Stimulated activated CD4-positive, alpha-beta T cell treated with anti-CD3 and anti-CD28 coated beads, TNF-alpha, amount 100 ng/mL, for 4 hours (primary cell): ENCODE measurements around the gene NTHL1.
A peak's percentile ranks its signal among the peaks of the same experiment; 100 is the strongest.
"Not testable (repeated sequence)": the region's sequence is repeated elsewhere in the genome, so short reads cannot be mapped to it uniquely, and the experiment has no call there.

Experiments used
- DNase-seq, 3 experiments: peaks; one replicate each; pipeline ENCODE4 v3.0.0-alpha.2; 2020; ENCODE audit warnings: low read depth in 3 of 3

NTHL1 gene

DNA sequence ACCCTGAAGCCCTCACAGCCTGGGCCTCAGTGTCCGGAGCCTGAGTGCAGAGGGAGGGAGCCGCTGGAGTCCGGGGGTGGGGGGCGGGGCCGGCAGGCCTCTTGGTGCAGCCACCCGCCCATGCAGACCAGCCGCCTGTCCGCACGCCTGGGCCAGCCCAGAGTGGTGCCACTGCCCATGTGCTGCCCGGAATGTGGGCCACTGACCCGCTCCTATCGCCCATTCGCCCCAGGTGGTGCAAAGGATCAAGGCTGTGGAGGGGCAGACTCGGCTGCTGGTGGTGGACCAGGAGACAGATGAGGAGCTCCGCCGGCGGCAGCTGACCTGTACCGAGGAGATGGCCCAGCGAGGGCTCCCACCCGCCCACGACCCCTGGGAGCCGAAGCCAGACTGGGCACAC lies 18.3 kb downstream of the NTHL1 start:
- DNase-seq, result no peak

DNA sequence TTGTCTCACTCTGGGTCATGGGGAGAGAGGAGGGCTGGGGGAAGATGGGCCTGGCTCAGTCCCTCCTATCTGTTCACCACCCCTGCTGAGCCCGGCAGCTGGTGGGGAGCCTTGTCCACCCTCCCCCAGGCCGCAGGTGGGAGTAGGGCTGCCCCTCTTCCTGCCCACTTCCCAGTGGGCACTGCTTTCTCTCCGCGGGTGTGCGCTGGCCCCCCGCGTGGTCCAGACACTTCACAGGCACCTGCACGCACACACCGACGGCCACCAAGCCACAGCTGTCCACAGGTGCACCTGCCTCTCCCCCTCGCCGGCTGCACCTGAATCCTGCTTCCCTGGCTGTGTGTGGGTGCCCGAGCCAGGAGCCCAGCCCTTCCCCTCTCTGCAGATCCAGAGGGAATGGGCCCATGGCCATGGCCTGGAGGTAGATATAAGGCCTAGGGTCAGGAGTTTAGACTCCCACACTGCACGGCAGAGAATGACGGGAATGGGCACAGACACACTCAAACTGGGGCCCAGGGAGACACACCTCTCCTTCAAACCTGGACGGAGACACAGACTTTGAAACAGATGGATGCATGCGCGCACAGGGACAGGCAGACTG lies 18.9 kb downstream of the NTHL1 start:
- DNase-seq, result no peak

DNA sequence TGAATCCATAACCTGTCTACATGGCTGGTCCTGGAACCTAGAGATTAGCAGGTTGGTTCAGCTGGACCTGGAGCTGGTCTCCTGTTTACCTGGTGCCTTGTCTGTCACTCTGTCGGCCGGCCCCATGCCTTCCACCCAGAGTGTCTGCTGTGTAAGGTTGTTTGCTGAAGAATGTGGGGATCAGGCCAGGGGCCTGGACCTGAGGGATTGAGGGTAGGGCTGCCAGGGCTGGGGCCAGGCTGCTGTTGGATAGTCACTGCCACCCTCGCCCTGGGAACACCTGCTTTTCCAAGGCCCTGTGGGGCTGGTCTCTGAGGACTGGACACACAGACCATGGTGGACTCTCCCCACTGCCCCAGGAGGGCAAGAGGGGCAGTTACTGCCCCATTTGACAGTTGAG lies 19.5 kb downstream of the NTHL1 start:
- no peak for DNase-seq

DNA sequence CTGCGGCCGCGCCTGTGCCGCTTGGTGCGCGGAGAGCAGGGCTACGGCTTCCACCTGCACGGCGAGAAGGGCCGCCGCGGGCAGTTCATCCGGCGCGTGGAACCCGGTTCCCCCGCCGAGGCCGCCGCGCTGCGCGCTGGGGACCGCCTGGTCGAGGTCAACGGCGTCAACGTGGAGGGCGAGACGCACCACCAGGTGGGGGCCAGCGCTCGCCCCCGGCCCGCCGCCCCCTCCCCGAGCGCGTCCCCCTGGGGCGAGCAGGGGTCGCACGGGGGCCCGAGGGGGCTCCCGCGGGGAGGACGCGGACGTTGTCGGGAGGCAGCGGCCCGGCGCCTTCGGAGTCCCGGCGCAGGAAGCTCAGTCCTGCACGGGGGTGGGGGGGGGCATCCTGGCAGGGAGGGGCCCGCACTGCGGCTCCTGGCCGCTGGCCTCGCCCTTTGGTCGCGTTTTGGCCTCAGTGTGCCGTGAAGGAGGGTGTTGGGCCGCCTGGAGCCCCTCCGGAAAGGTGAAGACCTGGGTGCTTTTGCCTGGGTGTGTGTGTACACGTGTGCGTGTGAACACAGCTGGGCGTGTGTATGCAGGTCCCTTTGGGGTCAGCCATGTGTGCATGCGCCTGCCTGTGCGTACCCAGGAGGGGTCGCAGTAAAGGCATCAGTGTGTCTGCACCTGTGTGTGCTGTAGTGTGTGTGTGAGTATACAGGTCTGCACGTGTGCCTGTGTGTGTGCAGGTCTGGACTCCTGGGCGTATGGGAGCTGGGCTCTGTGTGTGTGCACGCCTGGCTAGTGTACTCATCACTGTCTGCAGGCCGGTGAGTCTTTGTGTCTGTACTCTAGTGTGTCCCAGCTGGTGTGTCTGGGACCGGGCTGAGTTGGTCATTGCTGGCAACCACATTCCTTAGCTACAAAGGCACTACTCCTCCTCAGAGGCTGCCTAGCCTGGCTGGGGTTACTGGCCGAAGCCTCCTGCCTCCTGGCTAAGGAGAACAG lies 20.3 kb downstream of the NTHL1 start:
- DNase-seq, result no peak

DNA sequence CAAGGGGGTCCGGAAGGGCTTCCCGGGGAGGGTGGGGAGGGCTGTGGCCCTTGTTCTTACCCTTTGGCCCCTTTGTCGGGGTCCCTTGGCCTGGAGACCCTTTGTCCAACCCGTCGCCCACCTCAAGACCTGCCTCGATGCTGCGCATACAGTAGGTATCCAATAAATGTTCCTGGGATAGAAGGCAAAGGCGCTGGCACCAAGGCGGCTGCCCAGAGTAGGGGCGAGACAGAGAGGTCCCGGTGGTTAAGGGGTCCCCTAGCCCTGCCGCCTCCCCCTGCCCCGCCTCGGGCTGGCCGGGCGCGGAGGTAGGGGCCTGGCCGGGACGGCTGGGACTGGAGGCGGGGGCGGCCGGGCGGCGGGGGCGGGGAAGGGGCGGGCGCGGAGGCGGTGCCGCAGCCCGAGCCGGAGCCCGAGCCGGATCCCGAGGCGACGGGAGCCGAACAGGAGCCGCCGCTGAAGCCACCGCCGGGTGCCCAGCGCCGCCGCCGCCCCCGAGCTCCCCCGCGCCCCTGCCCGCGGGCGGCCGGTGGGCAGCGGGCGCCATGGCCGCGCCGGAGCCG lies 21.1 kb downstream of the NTHL1 start, which contains the start of gene NHERF2:
NHERF2 (plus strand) TSS at position 442 of the 563 bp plus-strand sequence; CDS start at position 546, 104 bp downstream.
- no peak for DNase-seq

DNA sequence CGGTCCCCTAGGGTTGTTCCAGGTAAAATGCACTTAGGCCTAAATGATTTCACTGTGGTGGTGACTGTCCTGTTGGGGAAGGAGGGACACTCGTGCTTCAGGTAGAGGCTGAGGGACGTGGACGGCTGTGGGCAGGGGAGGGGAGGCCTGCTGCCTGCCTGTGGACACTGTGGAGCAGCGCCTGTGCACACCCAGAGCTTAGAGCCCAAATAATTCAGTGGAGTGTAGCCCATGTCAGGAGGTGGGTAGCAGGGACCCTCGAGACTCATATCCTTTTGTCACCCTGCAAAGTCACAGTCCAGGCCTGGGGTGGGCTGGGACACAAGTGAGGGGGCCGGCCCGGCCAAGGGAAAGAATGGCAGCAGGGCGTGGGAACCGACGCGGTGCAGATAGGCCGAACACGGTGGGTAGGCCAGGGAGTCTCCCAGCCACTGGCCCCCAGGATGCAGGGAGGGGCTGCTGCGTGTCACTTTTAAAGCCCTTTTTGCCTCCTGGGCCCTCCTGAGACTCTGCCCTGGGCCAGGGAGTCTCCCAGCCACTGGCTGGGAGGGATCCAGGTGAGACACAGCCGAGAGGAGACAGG lies 21.7 kb downstream of the NTHL1 start:
- no peak for DNase-seq

DNA sequence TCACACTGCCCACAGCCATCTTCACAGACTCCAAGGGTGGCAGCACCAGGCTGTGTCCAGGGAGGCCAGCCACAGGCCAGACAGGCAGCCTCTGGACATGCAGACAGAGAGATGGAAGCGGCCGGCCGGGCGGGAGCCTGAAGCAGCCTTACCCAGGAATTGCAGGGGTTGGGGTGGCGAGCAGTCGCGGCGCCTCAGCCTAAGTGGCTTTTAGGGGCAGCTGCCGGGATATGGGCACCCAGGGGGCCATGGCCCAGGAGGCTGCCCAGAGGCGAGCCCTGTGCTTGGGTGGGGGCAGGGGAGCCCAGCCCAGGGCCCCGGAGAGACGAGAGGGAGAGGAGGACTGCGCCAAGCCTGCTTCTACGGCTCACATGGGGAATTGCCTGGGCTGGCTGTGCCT lies 22.4 kb downstream of the NTHL1 start:
- DNase-seq, result no peak

DNA sequence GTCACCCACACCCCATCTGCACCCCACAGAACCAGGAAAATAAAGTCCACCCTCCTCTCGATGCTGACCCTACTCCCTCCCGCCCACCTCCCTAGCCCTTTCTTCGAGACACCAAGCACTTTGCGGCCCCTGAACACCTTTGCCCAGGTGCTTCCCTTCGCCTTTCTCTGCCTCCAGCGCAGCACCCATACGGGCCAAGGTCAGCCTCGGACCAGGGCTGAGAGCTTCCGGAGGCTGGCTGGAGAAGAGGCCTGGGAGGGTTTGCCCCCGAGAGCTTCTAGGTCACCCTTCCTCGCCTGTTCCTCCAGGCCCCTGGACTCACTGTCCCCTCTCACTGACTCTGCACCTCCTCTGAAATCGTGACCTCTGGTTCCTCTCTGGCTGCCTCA lies 23.6 kb downstream of the NTHL1 start:
- no peak for DNase-seq

DNA sequence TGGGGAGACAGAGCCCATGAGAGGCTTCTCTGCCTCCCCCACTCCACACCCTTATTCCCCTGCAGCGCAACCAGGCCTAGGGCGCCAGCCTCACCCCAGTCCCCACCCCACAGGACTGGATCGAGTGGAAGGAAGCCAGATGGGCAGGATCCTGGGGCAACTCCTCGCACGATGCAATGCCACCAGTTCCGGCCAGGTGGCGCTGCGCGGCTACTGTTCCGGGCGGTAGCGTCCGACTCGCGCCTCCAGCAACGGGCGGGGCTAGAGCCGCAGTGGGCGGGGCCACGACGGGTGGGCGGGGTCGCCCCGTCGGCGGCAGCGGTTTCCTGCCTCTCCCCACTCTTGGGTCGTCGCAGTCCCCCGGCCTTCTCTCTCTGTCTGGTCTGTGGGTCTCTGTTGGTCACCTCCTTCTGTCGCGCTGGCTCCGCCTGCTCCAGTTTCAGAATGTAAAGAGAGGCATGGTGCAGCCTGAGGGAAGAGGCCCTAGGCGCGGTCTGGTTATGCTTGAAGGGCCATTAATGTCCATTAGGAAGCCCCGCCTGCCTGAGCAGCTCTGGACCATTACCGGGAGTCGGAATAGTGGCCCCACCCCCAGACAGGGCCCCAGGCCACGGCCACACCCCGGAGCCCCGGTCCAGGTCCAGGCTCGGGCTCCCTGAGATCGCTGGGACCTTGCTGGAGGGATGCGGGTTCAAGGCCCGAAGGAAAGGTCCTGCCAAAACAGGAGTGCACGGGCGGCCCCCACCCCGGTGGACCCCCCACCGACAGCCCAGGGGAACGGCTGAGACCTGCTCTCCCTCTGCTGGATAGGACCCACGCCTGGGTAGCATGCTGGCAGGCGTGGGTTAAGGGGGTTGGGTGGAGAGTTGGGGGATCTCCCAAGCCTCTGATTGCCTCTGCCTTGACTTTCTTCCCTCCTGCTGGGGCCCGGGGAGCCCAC lies 24.3 kb downstream of the NTHL1 start:
- peak; percentile 93 to 98 (median 94) for DNase-seq

DNA sequence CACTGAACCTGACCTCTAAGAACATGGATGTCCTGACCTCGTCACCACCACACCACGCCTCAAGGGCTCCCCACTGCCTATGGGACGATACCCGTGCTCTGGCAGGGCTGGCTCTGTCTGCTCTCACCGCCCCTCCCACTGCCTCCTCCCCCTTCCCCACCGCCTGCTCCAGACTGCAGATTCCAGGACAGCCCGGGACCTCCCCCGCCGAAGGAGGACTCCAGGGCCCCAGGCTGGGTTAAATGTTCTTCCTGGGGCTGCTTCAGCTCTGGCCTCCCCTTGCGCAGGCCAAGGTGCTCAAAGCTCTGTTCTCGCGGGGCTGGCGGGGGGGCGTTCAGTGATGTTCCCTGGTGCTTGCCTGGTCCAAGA lies 24.9 kb downstream of the NTHL1 start:
- DNase-seq, result no peak

DNA sequence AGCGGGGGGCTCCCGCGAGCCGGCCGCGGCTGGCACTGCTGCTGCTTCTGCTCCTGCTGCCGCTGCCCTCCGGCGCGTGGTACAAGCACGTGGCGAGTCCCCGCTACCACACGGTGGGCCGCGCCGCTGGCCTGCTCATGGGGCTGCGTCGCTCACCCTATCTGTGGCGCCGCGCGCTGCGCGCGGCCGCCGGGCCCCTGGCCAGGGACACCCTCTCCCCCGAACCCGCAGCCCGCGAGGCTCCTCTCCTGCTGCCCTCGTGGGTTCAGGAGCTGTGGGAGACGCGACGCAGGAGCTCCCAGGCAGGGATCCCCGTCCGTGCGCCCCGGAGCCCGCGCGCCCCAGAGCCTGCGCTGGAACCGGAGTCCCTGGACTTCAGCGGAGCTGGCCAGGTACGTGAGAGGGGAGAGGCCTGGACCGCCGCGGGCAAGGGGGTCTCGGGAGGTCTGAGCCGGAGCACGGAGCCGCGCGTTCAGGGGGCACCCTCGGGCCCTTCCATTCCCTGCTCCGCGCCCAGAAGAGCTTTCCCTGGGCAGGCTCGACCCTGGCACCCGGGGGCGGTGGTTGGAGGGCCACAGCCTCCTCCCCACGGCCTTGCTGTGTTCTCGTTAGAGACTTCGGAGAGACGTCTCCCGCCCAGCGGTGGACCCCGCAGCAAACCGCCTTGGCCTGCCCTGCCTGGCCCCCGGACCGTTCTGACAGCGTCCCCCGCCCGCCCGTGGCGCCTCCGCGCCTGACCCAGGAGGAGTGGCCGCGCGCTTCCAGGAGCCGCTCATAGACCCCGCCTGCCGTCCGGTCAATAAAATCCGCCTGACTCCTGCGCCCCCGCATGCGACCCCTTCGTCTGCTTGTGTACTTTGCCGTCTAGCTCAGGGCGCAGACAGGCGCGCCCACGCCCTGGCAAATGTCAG lies 27.5 kb downstream of the NTHL1 start:
- no peak for DNase-seq

DNA sequence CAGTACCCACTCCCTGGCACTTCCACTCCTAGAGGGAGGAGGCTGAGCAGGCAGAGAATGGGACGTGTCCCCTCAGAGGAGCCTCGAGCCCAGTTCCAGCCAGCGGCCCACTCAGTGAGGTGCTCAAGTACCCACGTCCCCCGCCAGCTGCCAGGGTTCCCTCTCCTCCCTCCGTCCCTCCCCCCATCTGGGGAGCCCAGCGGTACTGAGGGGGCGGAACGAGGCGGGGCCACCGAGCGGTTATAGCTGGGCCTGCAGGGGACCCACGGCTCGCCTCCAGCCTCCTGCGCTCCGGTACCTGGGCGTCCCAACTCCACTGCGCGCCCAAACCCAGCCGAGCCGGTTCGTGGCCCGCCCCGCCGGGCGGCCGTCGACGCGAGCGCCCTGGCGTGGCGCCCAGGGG lies 28.1 kb downstream of the NTHL1 start, which contains the start of gene NPW:
NPW (plus strand) TSS at position 268 of the 403 bp plus-strand sequence.
- DNase-seq, result no peak

DNA sequence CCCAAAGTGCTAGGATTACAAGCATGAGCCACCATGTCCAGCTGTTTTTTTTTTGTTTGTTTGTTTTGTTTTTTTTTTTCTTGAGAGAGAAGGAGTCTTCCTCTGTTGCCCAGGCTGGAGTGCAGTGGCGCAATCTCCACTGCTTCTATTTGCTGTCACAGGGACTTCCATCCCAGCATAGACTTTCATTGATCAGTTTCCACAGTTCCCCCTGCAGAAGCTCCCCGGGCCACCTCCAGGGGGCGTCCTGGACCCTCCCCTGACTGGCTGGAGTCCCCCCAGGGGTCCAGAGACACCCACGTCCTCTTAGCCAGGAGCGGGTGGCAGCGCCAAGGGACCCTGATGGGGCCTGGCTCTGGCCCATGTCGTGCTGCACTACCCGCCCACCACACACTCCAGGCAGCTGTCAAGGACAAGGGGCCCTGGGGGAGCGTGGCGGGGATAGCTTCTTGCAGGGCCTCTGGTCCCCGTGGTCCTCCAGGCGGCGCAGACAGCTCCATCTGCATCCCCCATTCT lies 31.2 kb downstream of the NTHL1 start:
- no peak for DNase-seq

DNA sequence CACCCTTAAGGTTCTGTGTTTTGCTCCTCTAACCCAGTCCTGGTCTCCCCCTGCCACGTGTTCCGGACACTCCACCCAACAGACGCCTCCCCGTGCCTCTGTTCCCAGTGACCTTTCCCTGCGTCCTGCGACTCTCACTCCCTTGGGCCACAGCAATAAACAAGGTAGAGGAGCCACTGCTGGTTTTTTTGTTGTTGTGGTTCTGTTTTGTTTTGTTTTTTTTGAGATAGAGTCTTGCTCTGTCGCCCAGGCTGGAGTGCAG lies 31.8 kb downstream of the NTHL1 start:
- no peak for DNase-seq

DNA sequence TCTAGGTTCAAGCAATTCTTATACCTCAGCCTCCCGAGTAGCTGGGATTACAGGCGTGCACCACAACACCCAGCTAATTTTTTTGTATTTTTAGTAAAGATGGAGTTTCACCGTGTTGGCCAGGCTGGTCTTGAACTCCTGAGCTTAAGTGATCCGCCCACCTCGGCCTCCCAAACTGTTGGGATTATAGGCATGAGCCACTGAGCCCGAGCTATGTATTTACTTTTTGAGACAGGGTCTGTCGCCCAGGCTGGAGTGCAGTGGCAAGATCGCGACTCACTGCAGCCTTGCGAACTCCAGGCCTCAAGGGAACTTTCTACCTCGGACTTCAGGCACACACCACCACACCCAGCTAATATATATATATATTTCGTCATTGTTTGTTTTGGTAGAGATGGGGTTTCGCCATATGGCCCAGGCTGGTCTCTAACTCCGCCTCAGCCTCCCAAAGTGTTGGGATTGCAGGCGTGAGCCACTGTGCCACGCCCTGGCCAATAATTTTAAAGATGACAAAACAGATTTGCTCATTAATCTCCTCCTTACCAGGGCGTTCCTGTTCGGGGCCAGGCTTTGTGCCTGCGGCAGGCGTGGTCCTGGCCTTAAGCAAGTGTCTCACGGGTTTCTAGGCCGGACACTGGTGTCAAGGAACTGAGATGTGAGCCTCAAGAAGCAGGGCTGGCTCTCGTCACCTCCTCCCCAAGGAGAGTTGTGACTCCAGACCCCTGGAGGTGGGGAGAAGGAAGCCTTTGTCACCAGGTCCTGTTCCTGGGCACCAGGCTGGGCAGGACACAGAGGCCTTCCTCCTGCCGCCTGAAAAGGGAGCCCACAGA lies 32.3 kb downstream of the NTHL1 start:
- no peak for DNase-seq

DNA sequence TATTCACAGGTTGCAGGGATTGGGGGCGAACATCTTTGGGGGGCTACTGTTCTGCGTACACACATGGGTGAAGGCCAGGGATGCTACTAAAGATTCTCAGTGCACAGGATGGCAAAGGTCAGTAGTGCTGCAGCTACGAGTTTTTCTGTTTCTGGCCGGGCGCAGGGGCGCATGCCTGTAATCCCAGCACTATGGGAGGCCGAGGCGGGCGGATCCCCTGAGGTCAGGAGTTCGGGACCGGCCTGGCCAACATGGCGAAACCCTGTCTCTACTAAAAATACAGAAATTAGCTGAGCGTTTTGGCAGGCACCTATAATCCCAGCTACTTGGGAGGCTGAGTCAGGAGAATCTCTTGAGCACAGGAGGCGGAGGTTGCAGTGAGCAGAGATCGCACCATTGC lies 34.1 kb downstream of the NTHL1 start:
- no peak for DNase-seq

DNA sequence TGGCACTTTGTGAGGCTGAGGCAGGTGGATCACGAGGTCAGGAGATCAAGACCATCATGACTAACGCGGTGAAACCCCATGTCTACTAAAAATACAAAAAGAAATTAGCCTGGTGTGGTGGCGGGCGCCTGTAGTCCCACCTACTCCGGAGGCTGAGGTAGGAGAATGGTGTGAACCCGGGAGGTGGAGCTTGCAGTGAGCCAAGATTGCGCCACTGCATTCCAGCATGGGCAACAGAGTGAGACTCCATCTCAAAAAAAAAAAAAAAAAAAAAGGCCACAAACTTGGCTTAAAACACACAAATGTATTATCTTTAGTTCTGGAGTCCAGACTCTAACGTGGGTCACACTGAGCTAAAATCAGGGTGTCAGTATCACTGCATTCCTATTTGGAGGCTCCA lies 35.9 kb downstream of the NTHL1 start:
- DNase-seq, result not testable (repeated sequence)

DNA sequence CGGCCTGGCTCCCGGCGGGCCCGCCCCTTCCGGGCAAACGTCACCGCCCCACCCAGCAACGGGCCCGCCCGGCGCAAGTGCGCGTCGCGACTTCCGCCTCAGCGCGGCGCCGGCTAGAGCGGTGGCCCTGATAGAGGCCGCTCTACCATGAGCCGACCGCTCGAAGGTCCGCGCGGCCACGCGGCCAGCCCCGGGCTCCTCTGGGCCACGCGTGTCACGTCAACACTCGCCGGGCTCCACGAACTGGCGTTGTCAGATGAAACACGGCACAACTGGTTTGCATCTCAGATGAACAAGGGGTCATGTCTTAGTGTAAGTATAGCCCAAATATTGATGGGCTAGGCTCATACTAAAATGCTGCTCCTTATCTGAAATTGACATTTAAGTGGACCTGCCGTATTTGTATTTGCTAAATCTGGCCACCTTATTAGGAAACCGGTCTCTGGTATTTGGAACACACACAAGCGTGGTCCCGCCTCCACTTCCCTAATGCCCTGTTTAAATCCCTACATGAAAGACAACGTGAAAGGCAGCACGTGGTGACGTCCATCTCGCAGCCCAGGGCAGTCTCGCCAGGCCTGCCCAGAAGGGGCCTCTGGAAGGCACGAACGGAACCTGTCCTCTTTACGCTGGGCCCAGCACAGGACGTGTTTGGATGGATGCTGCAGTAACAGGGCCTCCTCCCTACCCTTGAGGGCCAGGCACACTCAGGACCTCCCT lies 37.7 kb downstream of the NTHL1 start, which contains the start of gene ZNF598:
ZNF598 (minus strand) TSS at position 31 of the 720 bp plus-strand sequence.
- DNase-seq, result peak; percentile 58 to 62 (median 61)
